Measurements from ENCODE around the gene IFNG. TPM values are rescaled to one million over a fixed set of nuclear protein-coding genes. Genes with fewer than 3 reads are reported as not detected.

Gene IFNG
- total RNA-seq, 1 donor from 2014 or later = not detected

DNA sequence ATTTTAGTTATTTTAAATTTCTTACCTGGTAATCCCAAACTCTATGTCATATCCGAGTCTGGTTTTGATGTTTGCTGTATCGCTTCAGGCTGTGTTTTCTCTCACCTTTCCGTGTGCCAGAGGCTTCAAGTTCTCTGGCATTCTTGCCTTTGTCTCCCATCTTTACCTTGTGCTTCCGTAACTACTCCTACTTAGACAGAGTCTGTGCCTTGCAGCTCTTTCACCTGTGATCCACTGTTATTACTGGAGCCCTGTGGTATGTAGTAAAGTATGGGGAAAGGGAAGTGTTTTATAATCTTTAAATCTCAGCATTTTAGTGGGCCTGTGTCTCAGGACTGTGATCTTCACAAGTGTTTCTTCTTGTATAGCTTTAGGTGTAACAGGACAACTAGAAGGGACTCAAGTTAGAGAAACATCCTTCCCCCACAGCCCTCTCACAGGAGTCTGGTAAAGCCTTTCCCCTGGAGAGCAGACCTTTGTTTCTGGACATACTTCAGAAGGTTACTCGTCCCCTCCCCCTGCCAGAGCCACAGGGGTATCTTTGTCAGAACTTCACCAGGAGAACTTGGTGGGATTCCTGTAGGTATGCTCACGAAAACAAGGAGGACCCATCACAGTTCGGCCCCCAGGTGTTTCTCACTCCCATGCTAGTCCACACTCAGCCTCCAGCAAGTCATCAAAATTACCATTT lies 11.1 kb downstream of the IFNG start:
- H3K36me3 Mint-ChIP-seq = no peaks in the 10 kb centered on the region
- H3K4me3 Mint-ChIP-seq = no peak overlapping the region
- H3K27me3 Mint-ChIP-seq = peaks cover 11% of the 10 kb centered on the region
- H3K9me3 Mint-ChIP-seq = no peaks in the 10 kb centered on the region
- no peak for TF ChIP-seq CTCF (conservative IDR thresholded peaks at IDR 0.05)
- DNase-seq (ENCODE audit: extremely low spot score, unreplicated experiment) = no peak
- H3K27ac Mint-ChIP-seq = no peak overlapping the region
- H3K4me1 Mint-ChIP-seq (ENCODE audit: unreplicated experiment) = no peaks in the 10 kb centered on the region

DNA sequence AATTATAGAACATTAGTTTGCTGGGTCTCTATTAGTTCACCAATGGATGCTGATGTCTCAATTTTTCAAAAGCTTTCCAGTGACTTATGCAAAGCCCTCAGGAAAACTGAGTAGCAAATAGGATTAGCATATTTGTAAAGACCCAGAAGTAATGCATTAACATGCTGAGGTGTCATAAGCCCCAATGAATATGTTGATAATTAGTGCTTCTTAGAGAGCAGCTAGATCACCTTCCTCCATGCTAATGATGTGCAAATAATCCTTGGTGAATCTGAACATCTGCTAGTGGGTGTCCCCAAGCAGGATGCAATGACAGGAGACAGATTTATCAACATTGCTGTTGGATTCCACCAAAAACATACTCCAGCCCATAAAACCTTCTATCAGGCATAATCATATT lies 19.0 kb downstream of the IFNG start:
- Mint-ChIP-seq H3K4me3 (no peak overlapping the region), H3K4me1 (ENCODE audit: unreplicated experiment) (no peaks in the 10 kb centered on the region), H3K27me3 (no peaks in the 10 kb centered on the region), H3K36me3 (no peaks in the 10 kb centered on the region), H3K9me3 (no peaks in the 10 kb centered on the region), H3K27ac (no peak overlapping the region)
- DNase-seq (ENCODE audit: extremely low spot score, unreplicated experiment) = no peak
- TF ChIP-seq CTCF (conservative IDR thresholded peaks at IDR 0.05) = no peak

- no peak for TF ChIP-seq CTCF (conservative IDR thresholded peaks at IDR 0.05)
- Mint-ChIP-seq H3K4me3 (no peak overlapping the region), H3K36me3 (no peaks in the 10 kb centered on the region), H3K4me1 (ENCODE audit: unreplicated experiment) (no peaks in the 10 kb centered on the region), H3K27me3 (no peaks in the 10 kb centered on the region), H3K9me3 (no peaks in the 10 kb centered on the region), H3K27ac (no peak overlapping the region)
- DNase-seq (ENCODE audit: extremely low spot score, unreplicated experiment) = no peak
Measured at GRCh38 chr12:68139941-68140340, 19.6 kb downstream of the IFNG start.

DNA sequence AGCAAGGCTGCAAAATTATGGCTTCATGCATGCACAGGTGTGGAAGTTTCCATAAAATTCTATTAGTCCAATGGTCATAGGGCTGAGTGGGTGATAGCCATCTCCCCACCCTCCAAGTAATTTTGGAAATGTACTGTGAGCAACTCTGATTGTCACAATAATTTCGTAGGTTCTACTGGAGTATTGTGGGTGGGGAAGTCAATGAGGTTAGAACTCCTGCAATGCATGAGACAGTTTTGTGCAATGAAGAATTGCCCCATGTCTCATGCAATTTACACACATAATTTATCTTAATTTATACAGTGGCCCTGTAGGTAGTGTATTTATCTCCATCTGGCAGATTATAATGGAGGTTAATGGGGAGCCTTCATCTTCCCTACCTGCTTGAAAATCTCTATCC lies 20.5 kb downstream of the IFNG start:
- no peak for TF ChIP-seq CTCF (conservative IDR thresholded peaks at IDR 0.05)
- no peaks in the 10 kb centered on the region for H3K9me3 Mint-ChIP-seq
- DNase-seq (ENCODE audit: extremely low spot score, unreplicated experiment) = no peak
- no peaks in the 10 kb centered on the region for H3K27me3 Mint-ChIP-seq
- H3K4me1 Mint-ChIP-seq (ENCODE audit: unreplicated experiment) = no peaks in the 10 kb centered on the region
- H3K36me3 Mint-ChIP-seq = no peaks in the 10 kb centered on the region
- H3K27ac Mint-ChIP-seq = no peak overlapping the region
- no peak overlapping the region for H3K4me3 Mint-ChIP-seq

- H3K9me3 Mint-ChIP-seq = no peaks in the 10 kb centered on the region
- no peak for DNase-seq (ENCODE audit: extremely low spot score, unreplicated experiment)
- H3K27me3 Mint-ChIP-seq = no peaks in the 10 kb centered on the region
- H3K4me3 Mint-ChIP-seq = no peak overlapping the region
- TF ChIP-seq CTCF (conservative IDR thresholded peaks at IDR 0.05) = no peak
- no peak overlapping the region for H3K27ac Mint-ChIP-seq
- H3K4me1 Mint-ChIP-seq (ENCODE audit: unreplicated experiment) = no peaks in the 10 kb centered on the region
- H3K36me3 Mint-ChIP-seq = no peaks in the 10 kb centered on the region
Measured at GRCh38 chr12:68138480-68138879, 21.1 kb downstream of the IFNG start.
